Activated gamma-delta T cell (primary cell): ENCODE results near the gene GRIK2.

Source experiments
- DNase-seq: peaks from one replicate; lab custom pipeline; 2025; lab: John Stamatoyannopoulos, UW

GRIK2 gene

DNA sequence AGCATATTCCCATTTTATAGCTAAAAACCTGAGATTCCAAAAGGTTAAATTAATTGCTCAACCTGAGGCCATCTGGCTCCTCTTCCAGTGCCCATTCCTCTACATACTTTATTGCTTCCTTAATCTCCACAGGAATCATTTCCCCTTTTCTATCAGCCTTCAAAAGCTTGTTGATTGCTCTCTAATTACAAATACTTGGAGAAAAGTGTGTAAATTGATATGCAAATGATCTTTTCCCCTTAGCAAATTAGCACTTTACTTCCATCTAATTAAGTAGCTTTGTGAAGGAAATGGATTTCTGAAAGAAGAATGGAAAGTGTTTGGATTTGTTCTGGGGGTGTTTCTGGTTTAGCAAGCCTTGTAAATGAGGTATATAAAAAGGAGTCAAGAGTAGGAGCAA lies 323.3 kb downstream of the GRIK2 start:
- no peak for DNase-seq

GRCh38 chr6:101719521-101719920 lies 326.0 kb downstream of the GRIK2 start:
- DNase-seq, result no peak

GRCh38 chr6:101722471-101722870 lies 329.0 kb downstream of the GRIK2 start:
- no peak for DNase-seq

DNA sequence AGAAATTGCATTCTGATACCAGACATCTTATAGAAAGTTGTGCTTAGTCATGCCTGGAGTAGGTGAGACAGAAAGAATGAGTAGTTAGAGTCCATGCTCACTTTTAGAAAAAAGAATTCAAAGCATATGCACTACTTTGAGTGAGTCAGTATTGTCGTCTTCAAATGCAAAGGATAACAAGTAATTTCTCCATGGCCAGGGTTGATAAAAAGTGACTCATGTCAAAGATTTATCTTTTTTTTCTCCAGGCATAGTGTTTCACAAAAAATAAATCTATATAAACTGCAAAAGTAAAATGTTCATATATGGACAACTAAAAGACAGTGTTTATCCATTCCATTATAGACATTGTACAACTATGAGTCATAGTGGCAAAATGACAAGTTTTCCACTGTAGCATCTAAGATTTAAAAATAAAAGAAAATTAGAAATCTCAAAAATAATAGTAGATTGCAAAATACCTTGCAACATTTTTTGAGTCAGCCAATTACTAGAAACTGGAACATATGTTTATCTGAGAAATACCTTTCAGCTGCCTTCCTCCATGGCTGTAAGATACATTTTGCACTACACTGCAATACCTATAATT lies 329.6 kb downstream of the GRIK2 start:
- no peak for DNase-seq

DNA sequence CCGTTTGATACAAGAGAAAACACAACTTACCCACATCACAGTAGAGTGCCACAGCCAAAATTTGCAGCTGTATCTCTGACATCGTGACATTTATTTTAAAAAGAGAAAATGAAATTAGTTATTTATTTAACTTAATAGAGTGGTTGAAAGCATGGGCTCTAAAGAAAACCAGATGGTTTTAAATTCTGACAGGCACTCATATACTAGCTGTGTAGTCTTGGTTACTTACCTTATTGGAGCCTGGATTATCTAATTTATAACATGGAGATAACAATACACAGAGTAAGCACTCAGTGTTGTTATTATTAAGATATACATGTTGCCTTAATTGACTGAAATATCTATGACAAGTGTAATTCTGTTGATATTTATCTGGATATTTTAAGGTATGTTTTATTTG lies 334.9 kb downstream of the GRIK2 start:
- DNase-seq, result no peak

DNA sequence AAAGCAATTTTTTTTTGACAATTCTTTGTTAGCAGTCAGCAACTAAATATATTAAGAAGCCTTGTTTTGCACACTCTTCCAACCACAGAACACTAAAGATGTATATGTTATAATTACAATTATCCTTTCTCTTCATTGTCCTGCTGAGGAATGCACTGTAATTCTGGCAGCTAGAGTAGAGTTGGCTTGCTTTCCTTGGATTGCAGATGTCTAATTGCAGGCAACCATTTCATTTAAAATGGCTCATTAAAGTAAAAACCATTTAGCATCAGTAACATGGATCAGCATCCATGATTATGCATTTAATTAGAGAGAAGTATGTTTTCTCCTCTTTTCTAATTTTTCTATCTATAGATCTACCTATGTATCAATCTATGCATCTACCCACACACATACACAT lies 335.4 kb downstream of the GRIK2 start:
- no peak for DNase-seq

DNA sequence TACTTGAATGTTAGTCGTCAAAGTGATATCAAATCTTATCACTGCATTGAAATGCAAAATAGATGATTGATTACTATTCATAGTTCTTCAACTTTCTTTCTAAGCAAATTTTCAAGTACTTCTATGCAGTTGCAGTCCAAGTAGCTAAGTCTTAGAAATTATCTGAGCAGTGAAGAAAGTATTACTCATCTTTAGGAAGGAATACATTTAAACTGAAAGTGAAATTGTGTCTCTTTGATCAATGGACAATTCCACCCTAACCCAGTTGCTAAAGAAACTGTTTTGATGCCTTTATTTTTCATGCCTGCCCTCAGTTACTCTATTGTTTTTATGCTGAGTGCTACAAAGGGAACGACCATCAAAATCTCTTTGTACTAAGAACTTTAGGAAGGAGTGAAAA lies 337.4 kb downstream of the GRIK2 start:
- no peak for DNase-seq

- no peak for DNase-seq
Measured at GRCh38 chr6:101733899-101734298, 340.4 kb downstream of the GRIK2 start.

DNA sequence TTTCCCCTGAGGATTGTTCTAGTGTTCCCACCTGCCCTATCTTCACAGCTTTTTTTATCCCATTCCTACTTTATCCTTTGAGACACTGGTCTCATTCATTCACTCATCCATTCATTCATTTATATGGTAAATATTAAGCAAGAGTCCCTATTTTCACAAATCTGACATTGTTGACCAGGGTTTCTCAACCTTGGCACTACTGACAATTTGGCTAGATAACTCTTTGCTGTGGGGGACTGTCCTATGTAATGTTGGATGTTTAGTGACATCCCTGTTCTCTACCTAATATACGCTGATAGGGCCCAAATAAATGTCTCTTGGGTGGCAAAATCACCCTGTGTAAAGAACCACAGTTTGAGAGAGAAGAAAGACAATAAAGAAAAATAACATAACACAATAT lies 345.0 kb downstream of the GRIK2 start:
- DNase-seq, result no peak

DNA sequence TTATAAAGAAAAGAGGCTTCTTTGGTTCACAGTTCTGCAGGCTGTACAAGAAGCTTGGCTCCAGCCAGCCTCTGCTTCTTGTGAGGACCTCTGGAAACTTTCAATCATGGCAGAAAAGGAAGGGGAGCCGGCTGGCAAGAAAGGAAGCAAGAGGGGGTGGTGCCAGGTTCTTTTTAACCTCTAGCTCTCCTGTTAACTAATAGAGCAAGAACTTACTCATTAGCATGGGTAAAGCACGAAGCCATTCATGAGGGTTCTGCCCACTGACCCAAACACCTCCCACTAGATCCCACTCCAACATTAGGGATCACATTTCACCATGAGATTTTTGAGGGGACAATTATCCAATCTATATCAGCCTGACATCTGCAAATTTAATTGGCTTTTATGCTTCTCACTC lies 347.1 kb downstream of the GRIK2 start:
- no peak for DNase-seq

GRCh38 chr6:101741474-101742171 lies 348.1 kb downstream of the GRIK2 start:
- DNase-seq, result no peak

GRCh38 chr6:101747160-101747559 lies 353.7 kb downstream of the GRIK2 start:
- no peak for DNase-seq

GRCh38 chr6:101747716-101748115 lies 354.2 kb downstream of the GRIK2 start:
- DNase-seq, result no peak

- no peak for DNase-seq
Measured at GRCh38 chr6:101755931-101756330, 362.4 kb downstream of the GRIK2 start.

GRCh38 chr6:101758368-101758767 lies 364.9 kb downstream of the GRIK2 start:
- DNase-seq, result no peak

DNA sequence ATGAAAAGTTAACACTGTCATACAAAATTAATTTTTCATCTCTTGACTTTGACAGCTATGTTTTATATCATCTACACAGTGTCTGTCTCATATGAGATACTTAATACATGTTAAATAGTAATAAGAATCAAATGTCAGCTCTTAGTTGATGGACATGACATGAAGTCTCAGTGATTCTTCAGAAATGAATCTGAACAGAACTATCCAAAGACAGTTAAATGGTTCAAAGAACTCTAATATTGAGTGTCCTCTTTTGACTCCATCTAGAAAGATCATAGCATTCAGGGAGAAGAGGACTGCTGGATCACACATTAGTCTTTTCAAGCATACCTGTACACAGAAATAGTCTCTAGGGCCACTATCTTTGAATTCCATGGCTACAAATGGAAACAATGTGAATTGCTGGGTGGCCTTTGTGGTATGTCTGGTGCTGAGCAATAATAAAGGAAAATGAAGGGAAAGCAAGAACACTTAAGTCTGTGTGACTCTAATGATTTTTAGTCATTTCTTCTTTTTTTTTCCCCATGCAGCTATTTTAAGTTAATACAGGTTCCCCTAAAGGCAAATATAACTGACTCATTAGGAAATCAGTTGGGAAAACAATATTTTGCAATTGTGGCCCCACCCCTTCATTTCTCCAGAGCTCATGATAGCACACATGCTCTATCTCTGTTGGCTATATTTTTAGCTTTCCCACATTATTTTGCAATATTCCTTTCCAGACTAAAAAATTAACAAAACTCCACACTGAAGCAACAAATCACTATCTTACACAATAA lies 367.5 kb downstream of the GRIK2 start:
- DNase-seq, result no peak

DNA sequence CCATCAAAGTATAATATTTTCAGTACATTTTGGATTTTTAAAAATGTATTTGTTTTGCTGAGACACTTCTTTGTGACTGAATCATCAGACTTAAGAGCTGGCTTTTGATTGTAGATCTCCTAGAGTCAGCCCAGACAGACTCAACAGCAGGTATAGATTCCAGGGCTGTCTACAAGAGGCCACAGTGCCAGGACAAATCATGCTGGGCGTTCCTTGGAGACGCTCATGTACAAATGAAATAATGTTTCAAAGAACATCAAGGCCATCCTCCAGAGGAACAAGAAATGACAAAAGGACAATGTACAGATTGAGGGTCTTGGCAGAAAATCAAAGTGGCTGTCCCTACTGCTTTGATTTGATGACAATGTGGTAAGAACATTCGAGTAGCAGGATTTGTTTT lies 369.3 kb downstream of the GRIK2 start:
- DNase-seq, result no peak

DNA sequence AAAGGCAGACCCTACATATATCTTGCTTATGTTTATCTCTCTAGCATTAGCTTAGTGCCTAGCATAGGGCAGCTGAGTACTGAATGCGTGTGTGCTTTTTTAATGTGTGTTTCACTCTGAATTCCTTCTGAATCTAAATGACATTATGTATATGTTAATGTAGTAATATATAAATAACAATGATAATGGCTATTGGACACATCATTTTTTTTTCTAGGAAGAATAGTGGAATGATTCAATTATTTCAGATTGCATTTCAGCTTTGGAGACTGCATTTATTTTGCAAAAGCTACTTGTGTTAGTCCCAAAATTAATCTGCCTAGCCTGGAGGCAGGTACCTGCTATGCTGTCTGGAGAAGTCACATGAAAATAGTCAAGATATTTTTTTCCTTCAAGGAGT lies 371.8 kb downstream of the GRIK2 start:
- no peak for DNase-seq

DNA sequence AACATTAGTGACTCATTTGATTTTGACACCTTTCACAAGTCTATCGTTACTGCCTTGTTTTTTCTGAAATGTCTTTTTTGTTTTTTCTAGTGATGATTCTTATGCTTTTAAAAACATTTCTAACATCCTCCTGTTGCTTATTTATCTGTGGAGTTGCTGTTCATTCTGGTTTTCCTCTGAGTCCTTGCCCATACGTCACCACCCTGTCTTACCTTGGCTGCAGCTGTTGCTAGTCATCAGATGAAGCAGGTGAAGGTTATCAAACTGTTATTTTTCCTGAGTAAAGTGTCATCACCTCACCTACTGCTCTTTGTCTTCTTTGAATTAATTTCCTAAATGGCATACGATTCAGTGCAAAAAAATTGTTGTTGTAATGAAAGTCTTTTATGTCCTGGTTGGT lies 376.6 kb downstream of the GRIK2 start:
- DNase-seq, result no peak

GRCh38 chr6:101776919-101777350 lies 383.4 kb downstream of the GRIK2 start:
- no peak for DNase-seq

GRCh38 chr6:101777646-101778045 lies 384.1 kb downstream of the GRIK2 start:
- DNase-seq, result no peak

GRCh38 chr6:101779051-101779844 lies 385.7 kb downstream of the GRIK2 start:
- no peak for DNase-seq
